ENCODE results near the gene TYW1B.
"Not testable (repeated sequence)": the region's sequence is repeated elsewhere in the genome, so short reads cannot be mapped to it uniquely, and the experiment has no call there.

The TYW1B gene

DNA sequence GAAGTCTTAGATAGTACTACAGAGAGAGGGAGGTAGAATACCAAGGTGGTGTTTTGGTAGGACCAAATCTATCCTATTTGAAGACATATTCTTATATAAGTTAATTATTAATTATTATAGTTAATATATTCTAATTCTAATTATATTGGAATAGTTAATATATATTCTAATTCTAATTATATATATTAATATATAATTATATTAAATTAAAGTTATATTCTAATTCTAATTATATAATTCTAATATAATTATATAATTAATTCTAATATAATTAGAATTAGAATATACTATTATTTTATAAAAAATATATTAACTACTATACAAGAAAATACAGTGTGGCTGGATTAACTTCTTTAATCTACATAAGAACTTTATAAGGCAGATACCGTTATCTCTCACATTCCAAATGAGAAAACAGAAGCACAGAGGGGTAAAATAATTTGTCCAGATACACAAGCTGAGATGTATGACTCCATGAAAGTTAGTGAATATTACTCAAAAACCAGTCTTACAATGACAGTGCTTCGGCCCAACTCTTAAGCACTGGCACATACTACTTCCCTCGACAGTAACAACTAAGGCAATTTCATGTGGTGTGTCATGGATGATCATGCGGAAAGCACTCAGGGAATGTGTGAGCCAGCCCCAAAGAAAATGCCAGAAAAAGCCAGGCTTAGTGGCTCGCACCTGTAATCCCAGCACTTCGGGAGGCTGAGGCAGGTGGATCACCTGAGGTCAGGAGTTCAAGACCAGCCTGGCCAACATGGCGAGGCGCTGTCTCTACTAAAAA, 42.6 kb downstream of the TYW1B start:
- no peaks in the 10 kb centered on the region for H3K9me3 ChIP-seq (ENCODE audit: control insufficient read depth, insufficient read depth, low read length)
- H3K36me3 ChIP-seq (ENCODE audit: control insufficient read depth, insufficient read depth, low read length), result no peaks in the 10 kb centered on the region; the same call in 1 of the 2 replicates
- no peak overlapping the region for H3K27ac ChIP-seq (ENCODE audit: low read length)
- no peaks in the 10 kb centered on the region for H3K27me3 ChIP-seq (ENCODE audit: control insufficient read depth, insufficient read depth, low read length)
- H3K4me3 ChIP-seq (ENCODE audit: low read length), result no peak overlapping the region
- no peaks in the 10 kb centered on the region for H3K4me1 ChIP-seq (ENCODE audit: control insufficient read depth, insufficient read depth, low read length)
- no CpG with 5 or more reads among the region's 8 CpGs for WGBS (ENCODE audit: insufficient coverage, insufficient read length)
- no peak for DNase-seq (ENCODE audit: low read depth, low spot score)

DNA sequence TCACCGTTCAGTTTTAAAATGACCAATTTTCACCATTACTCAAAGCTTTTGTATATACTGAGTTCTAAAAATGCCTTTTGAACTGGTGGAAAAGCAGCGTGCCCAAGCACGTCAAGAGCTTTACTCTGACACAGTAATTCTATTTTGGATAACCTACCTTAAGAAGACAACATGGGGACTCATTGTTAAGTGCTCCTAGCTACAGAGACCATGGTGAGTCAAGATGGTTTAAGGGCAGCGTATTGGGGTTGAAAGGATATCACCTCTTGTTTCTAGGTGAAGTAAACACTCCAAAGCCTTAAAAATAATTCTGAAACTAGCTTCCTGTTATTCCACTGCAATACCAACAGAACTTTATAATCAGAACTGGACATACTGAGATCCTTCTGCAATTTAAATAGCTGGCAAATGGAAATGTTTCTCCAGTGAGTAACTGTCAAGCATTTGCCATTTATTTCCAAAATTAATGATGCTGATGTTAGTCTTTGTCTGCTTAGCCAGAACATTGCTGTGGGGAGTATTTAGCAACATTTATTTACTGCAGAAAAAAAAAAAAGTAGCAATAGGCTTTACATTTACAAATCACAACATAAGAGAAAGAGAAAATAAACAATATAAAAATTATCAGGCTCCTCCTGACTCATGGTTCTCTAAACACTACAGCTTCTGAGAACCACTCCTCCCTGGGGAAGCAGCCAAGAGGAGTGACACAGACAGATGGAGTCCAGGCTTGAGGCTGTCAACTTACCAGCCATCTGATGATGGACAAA, 44.2 kb downstream of the TYW1B start:
- H3K27ac ChIP-seq (ENCODE audit: low read length); H3K36me3 ChIP-seq (ENCODE audit: control insufficient read depth, insufficient read depth, low read length); H3K4me1 ChIP-seq (ENCODE audit: control insufficient read depth, insufficient read depth, low read length); H3K4me3 ChIP-seq (ENCODE audit: low read length); DNase-seq (ENCODE audit: low read depth, low spot score); H3K9me3 ChIP-seq (ENCODE audit: control insufficient read depth, insufficient read depth, low read length); H3K27me3 ChIP-seq (ENCODE audit: control insufficient read depth, insufficient read depth, low read length): not testable (repeated sequence)
- WGBS (ENCODE audit: insufficient coverage, insufficient read length), result no CpG with 5 or more reads among the region's 4 CpGs

DNA sequence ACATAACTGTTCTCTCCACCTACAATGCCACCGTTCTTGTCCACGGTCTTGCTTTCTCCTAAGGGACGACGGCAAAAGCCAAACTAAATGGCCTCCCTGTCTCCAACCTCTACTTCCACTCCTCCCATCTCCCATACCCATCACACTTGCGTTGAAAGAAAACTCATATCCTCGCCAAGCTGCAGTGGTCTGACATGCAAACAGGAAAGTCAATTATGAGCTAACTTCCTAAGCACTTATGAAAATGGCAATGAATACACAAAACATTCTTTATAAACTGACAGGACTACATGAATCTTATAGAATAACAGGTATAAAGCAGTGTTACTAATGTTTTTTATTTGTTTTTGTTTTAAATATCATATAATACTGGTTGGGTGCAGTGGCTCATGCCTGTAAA, 46.4 kb downstream of the TYW1B start:
- Histone ChIP-seq H3K4me3 (ENCODE audit: low read length) (no peak overlapping the region), H3K27ac (ENCODE audit: low read length) (no peak overlapping the region), H3K27me3 (ENCODE audit: control insufficient read depth, insufficient read depth, low read length) (no peaks in the 10 kb centered on the region), H3K4me1 (ENCODE audit: control insufficient read depth, insufficient read depth, low read length) (no peaks in the 10 kb centered on the region), H3K9me3 (ENCODE audit: control insufficient read depth, insufficient read depth, low read length) (no peaks in the 10 kb centered on the region), H3K36me3 (ENCODE audit: control insufficient read depth, insufficient read depth, low read length) (no peaks in the 10 kb centered on the region; the same call in 1 of the 2 replicates)
- WGBS (ENCODE audit: insufficient coverage, insufficient read length), result no CpG with 5 or more reads among the region's 6 CpGs
- no peak for DNase-seq (ENCODE audit: low read depth, low spot score)

DNA sequence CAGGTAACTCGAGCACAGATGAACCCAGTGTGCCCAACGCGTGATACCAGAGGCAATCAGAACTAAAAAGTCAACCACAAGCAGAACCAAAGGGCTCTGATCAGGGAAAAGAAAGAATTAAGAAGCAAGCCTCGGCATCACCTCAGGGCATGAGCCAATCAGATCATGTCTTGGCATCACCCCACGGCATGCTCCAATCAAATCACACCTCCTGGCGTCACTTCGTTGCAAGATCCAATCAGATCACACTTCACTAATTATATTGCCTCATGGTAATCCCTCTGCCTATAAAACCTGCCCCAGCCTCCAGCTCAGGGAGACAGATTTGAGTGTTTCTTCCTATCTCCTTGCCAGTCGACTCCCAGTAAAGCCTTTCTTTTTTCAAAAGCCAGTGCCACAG, 46.8 kb downstream of the TYW1B start:
- no peaks in the 10 kb centered on the region for H3K4me1 ChIP-seq (ENCODE audit: control insufficient read depth, insufficient read depth, low read length)
- H3K27ac ChIP-seq (ENCODE audit: low read length), result no peak overlapping the region
- no CpG with 5 or more reads among the region's 8 CpGs for WGBS (ENCODE audit: insufficient coverage, insufficient read length)
- no peaks in the 10 kb centered on the region for H3K27me3 ChIP-seq (ENCODE audit: control insufficient read depth, insufficient read depth, low read length)
- no peaks in the 10 kb centered on the region; the same call in 1 of the 2 replicates for H3K36me3 ChIP-seq (ENCODE audit: control insufficient read depth, insufficient read depth, low read length)
- DNase-seq (ENCODE audit: low read depth, low spot score), result peak; percentile 7
- H3K4me3 ChIP-seq (ENCODE audit: low read length), result no peak overlapping the region
- H3K9me3 ChIP-seq (ENCODE audit: control insufficient read depth, insufficient read depth, low read length), result no peaks in the 10 kb centered on the region

DNA sequence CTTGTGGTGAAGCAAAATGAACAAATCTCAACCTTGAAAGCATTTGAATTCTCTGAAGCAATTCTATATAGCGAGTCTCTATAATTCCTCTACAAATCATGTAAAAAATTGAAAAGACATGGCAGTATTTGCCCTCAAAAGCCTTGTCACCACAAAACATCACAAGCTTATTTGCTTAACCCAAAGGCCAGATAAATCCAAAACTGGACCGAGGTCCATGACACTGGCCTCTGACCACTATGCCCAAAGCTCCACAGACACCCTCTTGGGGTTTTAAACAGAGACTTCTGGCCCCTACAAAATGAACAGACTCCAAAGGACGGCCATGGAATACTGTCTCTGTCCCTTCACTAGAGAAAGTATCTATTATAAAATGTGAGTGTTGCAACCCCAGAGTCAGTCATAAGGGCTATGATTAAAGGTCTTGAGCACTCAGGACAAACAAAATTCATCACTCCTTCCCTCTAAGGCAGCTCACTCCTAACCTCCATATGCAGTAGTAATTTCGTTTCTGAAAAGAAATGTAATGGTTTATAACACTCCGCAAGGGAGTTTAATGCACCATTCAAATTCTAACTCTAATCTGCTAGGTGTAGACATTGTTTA, 47.6 kb downstream of the TYW1B start:
- not testable (repeated sequence) for H3K9me3 ChIP-seq (ENCODE audit: control insufficient read depth, insufficient read depth, low read length); H3K27me3 ChIP-seq (ENCODE audit: control insufficient read depth, insufficient read depth, low read length); H3K4me1 ChIP-seq (ENCODE audit: control insufficient read depth, insufficient read depth, low read length); H3K36me3 ChIP-seq (ENCODE audit: control insufficient read depth, insufficient read depth, low read length); H3K27ac ChIP-seq (ENCODE audit: low read length); H3K4me3 ChIP-seq (ENCODE audit: low read length); DNase-seq (ENCODE audit: low read depth, low spot score)
- WGBS (ENCODE audit: insufficient coverage, insufficient read length), result no CpG with 5 or more reads among the region's 5 CpGs

DNA sequence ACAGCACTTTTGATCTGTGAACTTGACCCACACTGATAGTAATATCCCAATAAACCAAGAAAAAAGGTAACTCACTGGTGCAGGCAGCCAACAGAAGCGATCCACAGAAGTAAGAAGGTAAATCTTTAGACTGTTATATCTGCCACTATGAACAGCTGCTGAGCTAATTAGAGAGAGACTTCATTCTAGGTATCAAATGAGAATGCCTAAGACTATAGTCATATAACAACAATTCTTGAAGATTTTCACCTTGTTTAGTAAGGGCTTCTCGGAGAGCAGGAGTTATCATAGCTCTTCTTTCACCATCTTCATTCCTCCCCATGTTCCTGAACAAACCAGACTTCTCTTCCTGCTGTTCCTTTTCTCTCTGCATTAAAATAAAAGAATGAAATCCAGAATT, 50.8 kb downstream of the TYW1B start:
- not testable (repeated sequence) for H3K9me3 ChIP-seq (ENCODE audit: control insufficient read depth, insufficient read depth, low read length); DNase-seq (ENCODE audit: low read depth, low spot score); H3K27me3 ChIP-seq (ENCODE audit: control insufficient read depth, insufficient read depth, low read length); H3K4me1 ChIP-seq (ENCODE audit: control insufficient read depth, insufficient read depth, low read length); H3K27ac ChIP-seq (ENCODE audit: low read length); H3K4me3 ChIP-seq (ENCODE audit: low read length); H3K36me3 ChIP-seq (ENCODE audit: control insufficient read depth, insufficient read depth, low read length)
- no CpG with 5 or more reads among the region's 2 CpGs for WGBS (ENCODE audit: insufficient coverage, insufficient read length)

DNA sequence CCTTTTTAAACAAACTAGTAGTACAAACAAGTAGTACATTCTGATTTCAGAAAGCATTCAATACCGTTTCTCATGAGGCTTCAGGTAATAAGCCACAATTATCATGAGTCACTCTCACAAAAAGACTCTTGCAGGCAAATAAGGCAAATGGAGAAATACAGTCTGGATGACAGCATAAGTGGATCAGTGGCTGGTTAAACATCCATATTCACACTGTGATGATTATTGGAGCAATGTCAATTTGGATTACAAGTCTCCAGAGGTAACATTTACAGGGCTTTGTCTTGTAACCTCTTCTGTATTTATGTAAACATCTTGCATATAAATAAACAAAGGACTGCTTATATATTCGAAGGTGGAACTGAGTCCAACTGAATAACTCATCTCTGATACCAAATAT, 55.4 kb downstream of the TYW1B start:
- whole genome bisulfite sequencing (ENCODE audit: insufficient coverage, insufficient read length), result no CpG with 5 or more reads among the region's 2 CpGs
- not testable (repeated sequence) for H3K4me3 ChIP-seq (ENCODE audit: low read length)

DNA sequence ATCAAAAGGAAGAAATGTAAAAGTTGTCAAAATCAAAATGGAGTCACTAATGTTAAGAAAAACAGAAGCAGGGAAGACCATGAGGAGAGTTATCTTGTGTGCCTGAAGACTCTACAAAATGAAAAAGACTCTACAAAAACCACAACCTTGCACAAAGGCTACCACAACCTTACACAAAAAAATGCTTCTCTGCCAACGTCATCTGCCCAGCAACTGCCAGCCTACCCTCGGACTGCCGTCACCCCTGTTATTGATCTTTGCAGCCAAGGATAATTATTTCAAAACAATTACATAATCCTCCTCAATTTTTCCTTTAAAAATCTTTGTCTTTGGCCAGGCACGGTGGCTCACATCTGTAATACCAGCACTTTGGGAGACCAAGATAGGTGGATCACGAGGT, 61.0 kb downstream of the TYW1B start:
- H3K27ac ChIP-seq (ENCODE audit: low read length); H3K9me3 ChIP-seq (ENCODE audit: control insufficient read depth, insufficient read depth, low read length); H3K4me3 ChIP-seq (ENCODE audit: low read length); H3K36me3 ChIP-seq (ENCODE audit: control insufficient read depth, insufficient read depth, low read length); DNase-seq (ENCODE audit: low read depth, low spot score); H3K4me1 ChIP-seq (ENCODE audit: control insufficient read depth, insufficient read depth, low read length); H3K27me3 ChIP-seq (ENCODE audit: control insufficient read depth, insufficient read depth, low read length): not testable (repeated sequence)
- WGBS (ENCODE audit: insufficient coverage, insufficient read length), result no CpG with 5 or more reads among the region's 5 CpGs

More for the DNA sequence above, 55.4 kb downstream of the TYW1B start:
- not testable (repeated sequence) for H3K27ac ChIP-seq (ENCODE audit: low read length); H3K9me3 ChIP-seq (ENCODE audit: control insufficient read depth, insufficient read depth, low read length); H3K27me3 ChIP-seq (ENCODE audit: control insufficient read depth, insufficient read depth, low read length); H3K4me1 ChIP-seq (ENCODE audit: control insufficient read depth, insufficient read depth, low read length); H3K36me3 ChIP-seq (ENCODE audit: control insufficient read depth, insufficient read depth, low read length); DNase-seq (ENCODE audit: low read depth, low spot score)

DNA sequence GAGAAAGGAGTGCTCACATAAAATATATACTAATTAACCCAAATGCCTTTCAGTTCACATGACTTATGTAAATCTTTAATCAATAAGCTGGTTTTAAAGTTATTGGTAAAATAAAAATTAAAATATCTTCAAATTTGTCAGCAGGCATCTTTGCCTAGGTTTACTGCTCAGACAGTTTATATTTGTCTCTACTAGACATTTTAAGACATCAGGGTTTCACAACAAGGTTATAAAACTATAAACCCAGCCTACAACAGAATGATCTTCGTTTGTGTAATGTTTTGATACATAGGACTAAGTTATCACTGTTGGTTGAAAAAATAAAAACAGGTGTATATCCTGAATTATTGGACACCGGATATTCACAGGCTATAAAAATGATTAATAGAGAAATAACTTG, 67.4 kb downstream of the TYW1B start:
- DNase-seq (ENCODE audit: low read depth, low spot score), result no peak
- Histone ChIP-seq H3K27ac (ENCODE audit: low read length) (no peak overlapping the region), H3K27me3 (ENCODE audit: control insufficient read depth, insufficient read depth, low read length) (no peaks in the 10 kb centered on the region), H3K9me3 (ENCODE audit: control insufficient read depth, insufficient read depth, low read length) (no peaks in the 10 kb centered on the region), H3K4me3 (ENCODE audit: low read length) (no peak overlapping the region), H3K4me1 (ENCODE audit: control insufficient read depth, insufficient read depth, low read length) (no peaks in the 10 kb centered on the region), H3K36me3 (ENCODE audit: control insufficient read depth, insufficient read depth, low read length) (no peaks in the 10 kb centered on the region)
- no CpG with 5 or more reads among the region's 2 CpGs for WGBS (ENCODE audit: insufficient coverage, insufficient read length)

DNA sequence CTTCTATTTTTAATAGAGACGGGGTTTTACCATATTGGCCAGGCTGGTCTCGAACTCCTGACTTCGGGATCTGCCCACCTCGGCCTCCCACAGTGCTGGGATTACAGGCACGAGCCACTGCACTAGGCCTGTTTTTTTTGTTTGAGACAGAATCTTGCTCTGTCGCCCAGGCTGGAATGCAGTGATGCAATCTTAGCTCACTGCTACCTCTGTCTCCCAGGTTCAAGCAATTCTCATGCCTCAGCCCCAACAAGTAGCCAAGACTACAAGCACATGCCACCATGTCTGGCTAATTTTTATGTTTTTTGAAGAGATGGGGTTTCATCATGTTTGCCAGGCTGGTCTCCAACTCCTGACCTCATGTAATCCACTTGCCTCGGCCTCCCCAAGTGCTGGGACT, 73.7 kb downstream of the TYW1B start:
- Histone ChIP-seq H3K9me3 (ENCODE audit: control insufficient read depth, insufficient read depth, low read length) (no peaks in the 10 kb centered on the region), H3K36me3 (ENCODE audit: control insufficient read depth, insufficient read depth, low read length) (no peaks in the 10 kb centered on the region), H3K4me1 (ENCODE audit: control insufficient read depth, insufficient read depth, low read length) (no peaks in the 10 kb centered on the region), H3K4me3 (ENCODE audit: low read length) (no peak overlapping the region), H3K27me3 (ENCODE audit: control insufficient read depth, insufficient read depth, low read length) (no peaks in the 10 kb centered on the region), H3K27ac (ENCODE audit: low read length) (no peak overlapping the region)
- WGBS (ENCODE audit: insufficient coverage, insufficient read length), result no CpG with 5 or more reads among the region's 7 CpGs
- no peak for DNase-seq (ENCODE audit: low read depth, low spot score)

All from iPS DF 6.9 (cell line).